ENCODE measurements around the gene LYPD6B. TPM values are rescaled to one million over a fixed set of nuclear protein-coding genes. Genes with fewer than 3 reads are reported as not detected.

The LYPD6B gene
- total and polyA plus RNA-seq, 2 experiments from 2014 or later, result 16.8 to 26.0 TPM

- Histone ChIP-seq H3K27ac (no peak overlapping the region), H3K4me3 (no peak overlapping the region), H3K9me3 (ENCODE audit: low read depth) (no peaks in the 10 kb centered on the region), H3K4me2 (no peak overlapping the region), H4K20me1 (ENCODE audit: insufficient read depth, poor library complexity, severe bottlenecking) (no peaks in the 10 kb centered on the region), H3K4me1 (ENCODE audit: insufficient read depth) (peaks cover 10% of the 10 kb centered on the region), H2AFZ (no peak overlapping the region), H3K27me3 (no peaks in the 10 kb centered on the region), H3K36me3 (replicated peaks; ENCODE audit: insufficient read depth, low read depth) (no peaks in the 10 kb centered on the region), H3K9me2 (replicated peaks; ENCODE audit: insufficient read depth) (no peaks in the 10 kb centered on the region), H3K79me2 (no peaks in the 10 kb centered on the region)
- WGBS (ENCODE audit: low lambda C conversion rate, missing lambda C conversion rate), result 96% methylated on average over 7 of the region's 7 CpGs
- TF ChIP-seq EZH2phosphoT487 (IDR thresholded peaks at IDR 0.05; ENCODE audit: low read depth, severe bottlenecking, unreplicated experiment) (no peak), EZH2 (IDR thresholded peaks at IDR 0.05; ENCODE audit: borderline replicate concordance) (no peak)
- DNase-seq (ENCODE audit: low spot score), result no peak
Observed at GRCh38 chr2:149084924-149085795, 46.7 kb downstream of the LYPD6B start.

- H3K4me1 ChIP-seq (ENCODE audit: insufficient read depth), result peaks cover 4% of the 10 kb centered on the region
- H3K4me2 ChIP-seq, result no peak overlapping the region
- H3K9me3 ChIP-seq (ENCODE audit: low read depth), result no peaks in the 10 kb centered on the region
- no peaks in the 10 kb centered on the region for H3K9me2 ChIP-seq (replicated peaks; ENCODE audit: insufficient read depth)
- H3K4me3 ChIP-seq, result no peak overlapping the region
- TF ChIP-seq, protein P1, sequence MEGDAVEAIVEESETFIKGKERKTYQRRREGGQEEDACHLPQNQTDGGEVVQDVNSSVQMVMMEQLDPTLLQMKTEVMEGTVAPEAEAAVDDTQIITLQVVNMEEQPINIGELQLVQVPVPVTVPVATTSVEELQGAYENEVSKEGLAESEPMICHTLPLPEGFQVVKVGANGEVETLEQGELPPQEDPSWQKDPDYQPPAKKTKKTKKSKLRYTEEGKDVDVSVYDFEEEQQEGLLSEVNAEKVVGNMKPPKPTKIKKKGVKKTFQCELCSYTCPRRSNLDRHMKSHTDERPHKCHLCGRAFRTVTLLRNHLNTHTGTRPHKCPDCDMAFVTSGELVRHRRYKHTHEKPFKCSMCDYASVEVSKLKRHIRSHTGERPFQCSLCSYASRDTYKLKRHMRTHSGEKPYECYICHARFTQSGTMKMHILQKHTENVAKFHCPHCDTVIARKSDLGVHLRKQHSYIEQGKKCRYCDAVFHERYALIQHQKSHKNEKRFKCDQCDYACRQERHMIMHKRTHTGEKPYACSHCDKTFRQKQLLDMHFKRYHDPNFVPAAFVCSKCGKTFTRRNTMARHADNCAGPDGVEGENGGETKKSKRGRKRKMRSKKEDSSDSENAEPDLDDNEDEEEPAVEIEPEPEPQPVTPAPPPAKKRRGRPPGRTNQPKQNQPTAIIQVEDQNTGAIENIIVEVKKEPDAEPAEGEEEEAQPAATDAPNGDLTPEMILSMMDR (IDR thresholded peaks at IDR 0.05; ENCODE audit: poor library complexity), result peak; percentile 43
- no peak for TF ChIP-seq EZH2 (IDR thresholded peaks at IDR 0.05; ENCODE audit: borderline replicate concordance)
- no peak overlapping the region for H3K27ac ChIP-seq
- no peaks in the 10 kb centered on the region for H3K27me3 ChIP-seq
- no peaks in the 10 kb centered on the region for H4K20me1 ChIP-seq (ENCODE audit: insufficient read depth, poor library complexity, severe bottlenecking)
- no peaks in the 10 kb centered on the region for H3K36me3 ChIP-seq (replicated peaks; ENCODE audit: insufficient read depth, low read depth)
- WGBS (ENCODE audit: low lambda C conversion rate, missing lambda C conversion rate), result 75% methylated on average over 4 of the region's 4 CpGs
- no peak overlapping the region for H2AFZ ChIP-seq
- no peaks in the 10 kb centered on the region for H3K79me2 ChIP-seq
- peak; percentile 11 for DNase-seq (ENCODE audit: low spot score)
Observed at GRCh38 chr2:149087751-149088150, 49.3 kb downstream of the LYPD6B start.

GRCh38 chr2:149089068-149089467 is 50.6 kb downstream of the LYPD6B start:
- Histone ChIP-seq H3K9me3 (ENCODE audit: low read depth) (no peaks in the 10 kb centered on the region), H3K36me3 (replicated peaks; ENCODE audit: insufficient read depth, low read depth) (no peaks in the 10 kb centered on the region), H3K4me2 (no peak overlapping the region), H3K27ac (no peak overlapping the region), H3K4me1 (ENCODE audit: insufficient read depth) (no peaks in the 10 kb centered on the region), H2AFZ (no peak overlapping the region), H4K20me1 (ENCODE audit: insufficient read depth, poor library complexity, severe bottlenecking) (no peaks in the 10 kb centered on the region), H3K9me2 (replicated peaks; ENCODE audit: insufficient read depth) (no peaks in the 10 kb centered on the region), H3K4me3 (no peak overlapping the region), H3K79me2 (no peaks in the 10 kb centered on the region), H3K27me3 (no peaks in the 10 kb centered on the region)
- DNase-seq (ENCODE audit: low spot score), result no peak
- TF ChIP-seq EZH2 (IDR thresholded peaks at IDR 0.05; ENCODE audit: borderline replicate concordance), result no peak
- TF ChIP-seq, protein P1 (IDR thresholded peaks at IDR 0.05; ENCODE audit: poor library complexity), result no peak
- TF ChIP-seq EZH2phosphoT487 (IDR thresholded peaks at IDR 0.05; ENCODE audit: low read depth, severe bottlenecking, unreplicated experiment), result no peak

- H3K79me2 ChIP-seq, result no peaks in the 10 kb centered on the region
- no peak overlapping the region for H2AFZ ChIP-seq
- WGBS (ENCODE audit: low lambda C conversion rate, missing lambda C conversion rate), result 88% methylated on average over 2 of the region's 2 CpGs
- no peak overlapping the region for H3K4me2 ChIP-seq
- H4K20me1 ChIP-seq (ENCODE audit: insufficient read depth, poor library complexity, severe bottlenecking), result no peaks in the 10 kb centered on the region
- no peaks in the 10 kb centered on the region for H3K4me1 ChIP-seq (ENCODE audit: insufficient read depth)
- no peak overlapping the region for H3K27ac ChIP-seq
- DNase-seq (ENCODE audit: low spot score), result no peak
- H3K9me2 ChIP-seq (replicated peaks; ENCODE audit: insufficient read depth), result no peaks in the 10 kb centered on the region
- H3K36me3 ChIP-seq (replicated peaks; ENCODE audit: insufficient read depth, low read depth), result no peaks in the 10 kb centered on the region
- no peaks in the 10 kb centered on the region for H3K9me3 ChIP-seq (ENCODE audit: low read depth)
- H3K4me3 ChIP-seq, result no peak overlapping the region
- TF ChIP-seq EZH2 (IDR thresholded peaks at IDR 0.05; ENCODE audit: borderline replicate concordance) (no peak), EZH2phosphoT487 (IDR thresholded peaks at IDR 0.05; ENCODE audit: low read depth, severe bottlenecking, unreplicated experiment) (no peak)
- TF ChIP-seq, protein P1 (IDR thresholded peaks at IDR 0.05; ENCODE audit: poor library complexity), result no peak
- no peaks in the 10 kb centered on the region for H3K27me3 ChIP-seq
Observed at GRCh38 chr2:149090706-149091105, 52.2 kb downstream of the LYPD6B start.

All from hepatocyte (in vitro differentiated cells).